ENCODE results near the gene RHOA. TPM values are rescaled to one million over a fixed set of nuclear protein-coding genes. Genes with fewer than 3 reads are reported as not detected.

Gene RHOA
- polyA plus RNA-seq, 2 of the 4 experiments (the other 2 are of a cell fraction): 332 to 549 TPM

- Histone ChIP-seq H3K4me3 (no peak within 1 kb of the TSS), H3K27ac (peak within 1 kb of the TSS; percentile 73 to 82), H3K9me3 (no peaks in the 10 kb centered on the region), H3K4me2 (peak within 1 kb of the TSS; percentile 47; the same call in 2 of the 3 replicates), H3K4me1 (peaks cover 35% of the 10 kb centered on the region)
- FAIRE-seq (no peak), DNase-seq (ENCODE audit: low read depth in 1 of 2, low spot score in 1 of 2) (no peak), ATAC-seq (no peak)
- WGBS (ENCODE audit: missing lambda C conversion rate): 92% methylated on average over 24 of the region's 25 CpGs
- TF ChIP-seq TP53 (CRISPR knock-in tag; IDR thresholded peaks at IDR 0.05): no peak
- TF ChIP-seq REST (IDR thresholded peaks at IDR 0.05): no peak
- CTCF ChIA-PET: interaction anchor here (1.3 kb wide), 1 partner anchor 10 kb away, joined by 3 read pairs; no protein-coding TSS in a partner anchor
- POLR2A ChIA-PET: no interaction called here
These were observed 10.8 kb upstream of the RHOA start, which contains the start of gene AMT for GRCh38 chr3:49422379-49423248. Gene AMT, minus strand, starts transcription at chr3:49422473. Its CDS starts 23 bp downstream, at chr3:49422450.

GRCh38 chr3:49421890-49422378 is 10.2 kb upstream of the RHOA start:
- Histone ChIP-seq H3K27ac (peak overlapping the region; percentile 73 to 82), H3K4me1 (peaks cover 35% of the 10 kb centered on the region)
- ATAC-seq: no peak

GRCh38 chr3:49417516-49418120 is 5.8 kb upstream of the RHOA start:
- 97% methylated on average over 13 of the region's 13 CpGs for WGBS (ENCODE audit: missing lambda C conversion rate)
- H3K4me2 ChIP-seq: no peak overlapping the region
- ChIA-PET POLR2A (interaction anchor here (0.9 kb wide), 1 partner anchor 12 kb away, joined by 3 read pairs; the partner anchor contains the start of gene NICN1), CTCF (interaction anchor here (0.6 to 2.8 kb wide), 4 partner anchors 28 to 249 kb away, joined by 3 to 11 read pairs (median 4); partner anchors contain the start of gene KLHDC8B)
- FAIRE-seq (no peak), ATAC-seq (no peak), DNase-seq (ENCODE audit: low read depth in 1 of 2, low spot score in 1 of 2) (no peak)
- no peak overlapping the region for H3K4me3 ChIP-seq
- peak overlapping the region in 1 of 2 experiments; percentile 24; a peak in 1 of 6 replicates for H3K27ac ChIP-seq
- peaks cover 42% of the 10 kb centered on the region for H3K4me1 ChIP-seq
- TF ChIP-seq EHMT2 (IDR thresholded peaks at IDR 0.05; ENCODE audit: low read depth): no peak
- no peak for TF ChIP-seq RCOR1 (IDR thresholded peaks at IDR 0.05; ENCODE audit: low read depth, low read length)
- no peak for TF ChIP-seq NR3C1 (IDR thresholded peaks at IDR 0.05)
- TF ChIP-seq ELK1 (IDR thresholded peaks at IDR 0.05; ENCODE audit: low read depth, low read length): no peak
- TF ChIP-seq CHD2 (IDR thresholded peaks at IDR 0.05; ENCODE audit: low read length, partially characterized antibody): no peak
- no peak for TF ChIP-seq PBX3 (IDR thresholded peaks at IDR 0.05)
- no peak for TF ChIP-seq EP300 (IDR thresholded peaks at IDR 0.05)
- no peak for TF ChIP-seq HES2 (IDR thresholded peaks at IDR 0.05)
- TF ChIP-seq MAFK (IDR thresholded peaks at IDR 0.05; ENCODE audit: partially characterized antibody): no peak
- H3K9me3 ChIP-seq: no peaks in the 10 kb centered on the region

More at GRCh38 chr3:49421890-49422378, 10.2 kb upstream of the RHOA start:
- 98% methylated on average over 11 of the region's 14 CpGs for WGBS (ENCODE audit: missing lambda C conversion rate)
- TF ChIP-seq TP53 (CRISPR knock-in tag; IDR thresholded peaks at IDR 0.05) (no peak), CBX2 (IDR thresholded peaks at IDR 0.05; ENCODE audit: borderline replicate concordance, low read depth) (no peak), RNF2 (IDR thresholded peaks at IDR 0.05; ENCODE audit: borderline replicate concordance, low read depth) (no peak), ZC3H11A (IDR thresholded peaks at IDR 0.05) (no peak), FOSL2 (IDR thresholded peaks at IDR 0.05) (no peak), FOSL2 (CRISPR knock-in tag; IDR thresholded peaks at IDR 0.05) (no peak)
- FAIRE-seq (no peak), DNase-seq (ENCODE audit: low read depth in 1 of 2, low spot score in 1 of 2) (no peak)
- ChIA-PET POLR2A (interaction anchor here (1.2 kb wide), 1 partner anchor 10 kb away, joined by 5 read pairs; the partner anchor contains the start of gene RHOA), CTCF (interaction anchor here (1.1 to 1.7 kb wide), 2 partner anchors 8 to 27 kb away, joined by 4 to 10 read pairs; partner anchors contain the start of gene NICN1)
- Histone ChIP-seq H3K9me3 (no peaks in the 10 kb centered on the region), H3K4me2 (peak overlapping the region; percentile 47; the same call in 2 of the 3 replicates), H3K4me3 (no peak overlapping the region)
